Measurements from ENCODE around the gene NHS.

DNA sequence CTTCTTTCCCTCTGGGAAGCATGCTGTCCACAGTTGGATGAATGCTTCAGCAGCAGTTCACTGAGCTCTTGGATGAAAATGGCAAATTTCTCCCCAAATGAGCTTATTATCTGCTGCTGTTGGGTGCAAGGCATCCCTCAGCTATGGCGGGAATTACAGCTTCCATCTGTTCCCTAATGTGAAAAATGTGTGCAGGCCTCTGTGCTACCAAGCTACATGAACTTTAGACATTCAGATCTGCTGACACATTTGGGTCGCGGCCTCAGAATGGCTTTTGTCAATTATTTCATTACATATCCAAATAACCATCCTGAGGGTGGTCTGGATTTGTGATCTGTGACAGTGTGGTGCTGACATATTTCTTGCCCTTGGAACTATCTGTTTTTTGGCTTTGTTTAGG is 242.8 kb downstream of the NHS start:
- no peak for TF ChIP-seq RNF2 (IDR thresholded peaks at IDR 0.05; ENCODE audit: borderline replicate concordance, low read depth)
- no peak for TF ChIP-seq BHLHE40 (IDR thresholded peaks at IDR 0.05; ENCODE audit: low read depth, low read length)
- TF ChIP-seq, protein P1, sequence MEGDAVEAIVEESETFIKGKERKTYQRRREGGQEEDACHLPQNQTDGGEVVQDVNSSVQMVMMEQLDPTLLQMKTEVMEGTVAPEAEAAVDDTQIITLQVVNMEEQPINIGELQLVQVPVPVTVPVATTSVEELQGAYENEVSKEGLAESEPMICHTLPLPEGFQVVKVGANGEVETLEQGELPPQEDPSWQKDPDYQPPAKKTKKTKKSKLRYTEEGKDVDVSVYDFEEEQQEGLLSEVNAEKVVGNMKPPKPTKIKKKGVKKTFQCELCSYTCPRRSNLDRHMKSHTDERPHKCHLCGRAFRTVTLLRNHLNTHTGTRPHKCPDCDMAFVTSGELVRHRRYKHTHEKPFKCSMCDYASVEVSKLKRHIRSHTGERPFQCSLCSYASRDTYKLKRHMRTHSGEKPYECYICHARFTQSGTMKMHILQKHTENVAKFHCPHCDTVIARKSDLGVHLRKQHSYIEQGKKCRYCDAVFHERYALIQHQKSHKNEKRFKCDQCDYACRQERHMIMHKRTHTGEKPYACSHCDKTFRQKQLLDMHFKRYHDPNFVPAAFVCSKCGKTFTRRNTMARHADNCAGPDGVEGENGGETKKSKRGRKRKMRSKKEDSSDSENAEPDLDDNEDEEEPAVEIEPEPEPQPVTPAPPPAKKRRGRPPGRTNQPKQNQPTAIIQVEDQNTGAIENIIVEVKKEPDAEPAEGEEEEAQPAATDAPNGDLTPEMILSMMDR (IDR thresholded peaks at IDR 0.05): no peak
- TF ChIP-seq, protein P2, sequence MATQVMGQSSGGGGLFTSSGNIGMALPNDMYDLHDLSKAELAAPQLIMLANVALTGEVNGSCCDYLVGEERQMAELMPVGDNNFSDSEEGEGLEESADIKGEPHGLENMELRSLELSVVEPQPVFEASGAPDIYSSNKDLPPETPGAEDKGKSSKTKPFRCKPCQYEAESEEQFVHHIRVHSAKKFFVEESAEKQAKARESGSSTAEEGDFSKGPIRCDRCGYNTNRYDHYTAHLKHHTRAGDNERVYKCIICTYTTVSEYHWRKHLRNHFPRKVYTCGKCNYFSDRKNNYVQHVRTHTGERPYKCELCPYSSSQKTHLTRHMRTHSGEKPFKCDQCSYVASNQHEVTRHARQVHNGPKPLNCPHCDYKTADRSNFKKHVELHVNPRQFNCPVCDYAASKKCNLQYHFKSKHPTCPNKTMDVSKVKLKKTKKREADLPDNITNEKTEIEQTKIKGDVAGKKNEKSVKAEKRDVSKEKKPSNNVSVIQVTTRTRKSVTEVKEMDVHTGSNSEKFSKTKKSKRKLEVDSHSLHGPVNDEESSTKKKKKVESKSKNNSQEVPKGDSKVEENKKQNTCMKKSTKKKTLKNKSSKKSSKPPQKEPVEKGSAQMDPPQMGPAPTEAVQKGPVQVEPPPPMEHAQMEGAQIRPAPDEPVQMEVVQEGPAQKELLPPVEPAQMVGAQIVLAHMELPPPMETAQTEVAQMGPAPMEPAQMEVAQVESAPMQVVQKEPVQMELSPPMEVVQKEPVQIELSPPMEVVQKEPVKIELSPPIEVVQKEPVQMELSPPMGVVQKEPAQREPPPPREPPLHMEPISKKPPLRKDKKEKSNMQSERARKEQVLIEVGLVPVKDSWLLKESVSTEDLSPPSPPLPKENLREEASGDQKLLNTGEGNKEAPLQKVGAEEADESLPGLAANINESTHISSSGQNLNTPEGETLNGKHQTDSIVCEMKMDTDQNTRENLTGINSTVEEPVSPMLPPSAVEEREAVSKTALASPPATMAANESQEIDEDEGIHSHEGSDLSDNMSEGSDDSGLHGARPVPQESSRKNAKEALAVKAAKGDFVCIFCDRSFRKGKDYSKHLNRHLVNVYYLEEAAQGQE (IDR thresholded peaks at IDR 0.05): no peak
- no peak for TF ChIP-seq NR3C1 (IDR thresholded peaks at IDR 0.05)
- no peak for TF ChIP-seq ESRRA (IDR thresholded peaks at IDR 0.05; ENCODE audit: borderline replicate concordance, low read length)
- TF ChIP-seq RFX5 (IDR thresholded peaks at IDR 0.05): no peak
- no peak for TF ChIP-seq MAFK (IDR thresholded peaks at IDR 0.05; ENCODE audit: partially characterized antibody)
- no peak for TF ChIP-seq POLR2A (IDR thresholded peaks at IDR 0.05; ENCODE audit: low read length)
- TF ChIP-seq PHF8 (IDR thresholded peaks at IDR 0.05; ENCODE audit: borderline replicate concordance, low read depth): no peak
- TF ChIP-seq, protein P3, sequence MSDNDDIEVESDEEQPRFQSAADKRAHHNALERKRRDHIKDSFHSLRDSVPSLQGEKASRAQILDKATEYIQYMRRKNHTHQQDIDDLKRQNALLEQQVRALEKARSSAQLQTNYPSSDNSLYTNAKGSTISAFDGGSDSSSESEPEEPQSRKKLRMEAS (IDR thresholded peaks at IDR 0.05): no peak
- no peak for TF ChIP-seq POLR2AphosphoS2 (conservative IDR thresholded peaks at IDR 0.05; ENCODE audit: low read length)
- TF ChIP-seq EP300 (IDR thresholded peaks at IDR 0.05): no peak
- no peak for TF ChIP-seq NFE2L2 (conservative IDR thresholded peaks at IDR 0.05; ENCODE audit: low read length)

All from A549 (cell line).